Measurements from ENCODE around the gene KRT4. TPM values are rescaled to one million over a fixed set of nuclear protein-coding genes. Genes with fewer than 3 reads are reported as not detected.

KRT4 gene
- total RNA-seq, 2 donors from 2014 or later = 6.4 to 12.7 TPM

DNA sequence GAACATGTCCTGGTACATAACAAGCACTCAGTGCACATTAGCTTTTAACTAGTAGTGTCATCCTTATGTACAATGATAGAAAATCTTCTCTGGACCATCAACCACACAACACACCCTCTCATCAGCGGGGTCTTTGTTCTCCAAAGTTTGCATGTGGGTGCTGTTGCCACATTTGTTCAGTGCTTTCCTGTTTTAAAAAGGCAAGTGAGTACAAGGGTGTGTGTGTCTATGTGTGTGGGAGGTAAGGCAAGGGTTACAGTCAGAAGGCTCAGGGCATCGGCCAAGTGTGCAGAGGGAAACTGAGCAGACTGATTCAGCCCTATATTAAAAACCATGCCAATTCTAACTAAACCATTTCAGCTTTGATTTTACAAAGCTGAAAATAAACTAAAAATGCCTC lies 54.7 kb downstream of the KRT4 start:
- intact Hi-C loops (cut with DNase I) = no loop called here
- no peak for TF ChIP-seq POLR2A (IDR thresholded peaks at IDR 0.05)
- TF ChIP-seq POLR2AphosphoS5 (IDR thresholded peaks at IDR 0.05) = no peak
- no peak for TF ChIP-seq CTCF (IDR thresholded peaks at IDR 0.05)
- Histone ChIP-seq H3K9me3 (no peaks in the 10 kb centered on the region), H3K27ac (no peak overlapping the region), H3K4me3 (no peak overlapping the region), H3K36me3 (no peaks in the 10 kb centered on the region), H3K27me3 (replicated peaks; ENCODE audit: insufficient read depth) (no peaks in the 10 kb centered on the region), H3K4me1 (replicated peaks) (no peaks in the 10 kb centered on the region)
- 34% methylated on average over 2 of the region's 2 CpGs for WGBS
- no peak for DNase-seq (ENCODE audit: low spot score)

- no peak for DNase-seq (ENCODE audit: low spot score)
- H3K27ac ChIP-seq = no peak overlapping the region
- WGBS = 43% methylated on average over 1 of the region's 1 CpG
- no peak for TF ChIP-seq POLR2A (IDR thresholded peaks at IDR 0.05)
- TF ChIP-seq POLR2AphosphoS5 (IDR thresholded peaks at IDR 0.05) = no peak
- no peak for TF ChIP-seq CTCF (IDR thresholded peaks at IDR 0.05)
- no peaks in the 10 kb centered on the region for H3K4me1 ChIP-seq (replicated peaks)
- no peaks in the 10 kb centered on the region for H3K27me3 ChIP-seq (replicated peaks; ENCODE audit: insufficient read depth)
- H3K9me3 ChIP-seq = no peaks in the 10 kb centered on the region
- intact Hi-C loops (cut with DNase I) = no loop called here
- H3K4me3 ChIP-seq = no peak overlapping the region
- no peaks in the 10 kb centered on the region for H3K36me3 ChIP-seq
Measured at GRCh38 chr12:52757449-52758176, 56.3 kb downstream of the KRT4 start.

Small RNA genes within 50 kb of the gene (small RNA-seq; reads per million reads assigned to genes)
- 0 reads per million in 2 donors for gene AC107016.2

Other genes with a start within 250 kb of the KRT4 start
- gene KRT74, start 240.3 kb downstream of the KRT4 start, total RNA-seq = under 1 TPM; 0.05 to 0.45 TPM
- gene KRT72, start 212.7 kb downstream of the KRT4 start, total RNA-seq = 10 to 100 TPM in 1 of 2 donors, not detected in 1; 22.1 TPM
- not detected for gene KRT73, start 195.6 kb downstream of the KRT4 start, total RNA-seq
- 1 to 10 TPM in 1 of 2 donors, under 1 TPM in 1; 0.41 to 5.1 TPM for gene KRT2, start 161.9 kb downstream of the KRT4 start, total RNA-seq
- 10 to 100 TPM in 1 of 2 donors, 1 to 10 TPM in 1; 1.5 to 18.1 TPM for gene KRT1, start 133.7 kb downstream of the KRT4 start, total RNA-seq
- under 1 TPM; 0.09 to 0.57 TPM for gene KRT77, start 110.6 kb downstream of the KRT4 start, total RNA-seq
- not detected for gene KRT76, start 36.8 kb downstream of the KRT4 start, total RNA-seq
- gene KRT3, start 18.0 kb downstream of the KRT4 start, total RNA-seq = not detected
- gene KRT79, start 20.2 kb upstream of the KRT4 start, total RNA-seq = not detected
- 1 to 10 TPM in 1 of 2 donors, not detected in 1; 1.0 TPM for gene KRT78, start 34.9 kb upstream of the KRT4 start, total RNA-seq
- gene KRT8, start 91.0 kb upstream of the KRT4 start, total RNA-seq = 100 to 1,000 TPM; 182 to 536 TPM
- 100 to 1,000 TPM; 211 to 737 TPM for gene KRT18, start 135.0 kb upstream of the KRT4 start, total RNA-seq
- gene EIF4B, start 192.3 kb upstream of the KRT4 start, total RNA-seq = 100 to 1,000 TPM; 419 to 458 TPM
- 100 to 1,000 TPM in 1 of 2 donors, 10 to 100 TPM in 1; 66.5 to 180 TPM for gene TNS2, start 235.9 kb upstream of the KRT4 start, total RNA-seq